GM23338 (cell line): ENCODE measurements around the gene NEK8. TPM values are rescaled to one million over a fixed set of nuclear protein-coding genes. Genes with fewer than 3 reads are reported as not detected.
A peak's percentile ranks its signal among the peaks of the same experiment; 100 is the strongest.

Experiments
- ATAC-seq: fragments of 200-7000 bp; cut with Tn5 transposase; 3 replicates; pipeline ENCODE4 v1.9.1; 2020
- DNase-seq: peaks from one replicate; pipeline ENCODE4 v3.0.0-alpha.2; 2015; ENCODE audit warnings: low spot score
- H2AFZ ChIP-seq: fragments of 200-600 bp; sonication (generic); 2 replicates; pipeline ENCODE4 v1.8.0; 2016; ENCODE audit warnings: antibody characterized with exemption, mild to moderate bottlenecking, moderate library complexity
- H3F3A ChIP-seq: fragments of 200-600 bp; sonication (generic); replicated peaks from 2 replicates; pipeline ENCODE4 v1.8.0; 2017; ENCODE audit warnings: antibody characterized with exemption, mixed run types, low read depth
- H3K27ac ChIP-seq: fragments of 200-600 bp; sonication (generic); 2 replicates; pipeline ENCODE4 v1.6.1; 2016; ENCODE audit warnings: low read depth
- H3K27me3 ChIP-seq: fragments of 200-600 bp; sonication (generic); 2 replicates; pipeline ENCODE4 v1.8.0; 2016; ENCODE audit warnings: mild to moderate bottlenecking, mixed run types, moderate library complexity; ENCODE audit not compliant: insufficient read depth
- H3K36me3 ChIP-seq: fragments of 200-600 bp; sonication (generic); 2 replicates; pipeline ENCODE4 v1.8.0; 2016; ENCODE audit warnings: mild to moderate bottlenecking; ENCODE audit not compliant: insufficient read depth
- H3K4me1 ChIP-seq: fragments of 200-600 bp; sonication (generic); 2 replicates; pipeline ENCODE4 v1.8.0; 2016; ENCODE audit warnings: mild to moderate bottlenecking, moderate library complexity; ENCODE audit not compliant: insufficient read depth
- H3K4me2 ChIP-seq: fragments of 200-600 bp; sonication (generic); 2 replicates; pipeline ENCODE4 v1.7.1; 2017; ENCODE audit warnings: mixed run types
- H3K4me3 ChIP-seq: fragments of 200-600 bp; sonication (generic); 2 replicates; pipeline ENCODE4 v1.6.1; 2016; ENCODE audit warnings: mixed run types
- H3K79me2 ChIP-seq: fragments of 200-600 bp; sonication (generic); replicated peaks from 2 replicates; pipeline ENCODE4 v1.8.0; 2017; ENCODE audit warnings: mild to moderate bottlenecking; ENCODE audit not compliant: insufficient read depth
- H3K9me2 ChIP-seq: fragments of 200-600 bp; sonication (generic); 2 replicates; pipeline ENCODE4 v1.8.0; 2017; ENCODE audit not compliant: insufficient read depth
- H4K20me1 ChIP-seq: fragments of 200-600 bp; sonication (generic); replicated peaks from 2 replicates; pipeline ENCODE4 v1.8.0; 2017; ENCODE audit warnings: mild to moderate bottlenecking; ENCODE audit not compliant: insufficient read depth
- H3K27ac Mint-ChIP-seq: 2 replicates; pipeline ENCODE4 v1.8.0; 2020; ENCODE audit warnings: inconsistent platforms, mild to moderate bottlenecking, moderate library complexity, mixed read lengths
- H3K27me3 Mint-ChIP-seq: 3 replicates; pipeline ENCODE4 v1.8.0; 2022; ENCODE audit warnings: low read depth, mild to moderate bottlenecking, moderate library complexity, mixed read lengths, inconsistent platforms; ENCODE audit not compliant: insufficient read depth, poor library complexity
- H3K36me3 Mint-ChIP-seq: 3 replicates; pipeline ENCODE4 v1.8.0; 2021; ENCODE audit warnings: low read depth, mild to moderate bottlenecking, inconsistent platforms, moderate library complexity, mixed read lengths
- H3K4me1 Mint-ChIP-seq: 3 replicates; pipeline ENCODE4 v1.8.0; 2020; ENCODE audit warnings: mild to moderate bottlenecking, inconsistent platforms, mixed read lengths
- H3K4me3 Mint-ChIP-seq: 3 replicates; pipeline ENCODE4 v1.8.0; 2021; ENCODE audit warnings: moderate library complexity, mild to moderate bottlenecking, inconsistent platforms, mixed read lengths
- H3K9me3 Mint-ChIP-seq: 3 replicates; pipeline ENCODE4 v1.8.0; 2020; ENCODE audit warnings: moderate library complexity, mild to moderate bottlenecking, inconsistent platforms, mixed read lengths
- CREB1 ChIP-seq: fragments of 250-450 bp; sonication (Bioruptor Pico); IDR thresholded peaks from 2 replicates; pipeline ENCODE4 v1.5.0; 2020; ENCODE audit warnings: low read depth, mild to moderate bottlenecking, moderate library complexity
- EZH2 ChIP-seq: fragments of 200-600 bp; sonication (generic); IDR thresholded peaks from one replicate; pipeline ENCODE4 v1.8.0; 2017; ENCODE audit warnings: antibody characterized with exemption, mild to moderate bottlenecking, low read depth; ENCODE audit not compliant: unreplicated experiment
- EZH2phosphoT487 ChIP-seq: fragments of 200-600 bp; sonication (generic); IDR thresholded peaks from one replicate; pipeline ENCODE4 v1.8.1; 2018; ENCODE audit warnings: antibody characterized with exemption; ENCODE audit not compliant: unreplicated experiment
- JUNB ChIP-seq: IDR thresholded peaks from one replicate; pipeline ENCODE4 v1.6.1; 2016; ENCODE audit warnings: antibody characterized with exemption; ENCODE audit not compliant: unreplicated experiment
- NANOG ChIP-seq: IDR thresholded peaks from 2 replicates; pipeline ENCODE4 v1.6.1; 2016; ENCODE audit warnings: antibody characterized with exemption, borderline replicate concordance
- POLR2AphosphoS5 ChIP-seq: IDR thresholded peaks from 2 replicates; pipeline ENCODE4 v1.6.1; 2016; ENCODE audit warnings: antibody characterized with exemption, low read depth
- STAT1 ChIP-seq: IDR thresholded peaks from one replicate; pipeline ENCODE4 v1.6.1; 2016; ENCODE audit warnings: antibody characterized with exemption; ENCODE audit not compliant: unreplicated experiment
- ZNF114 ChIP-seq: fragments of 250-450 bp; sonication (Bioruptor Pico); IDR thresholded peaks from 2 replicates; pipeline ENCODE4 v1.5.0; 2020; ENCODE audit warnings: mild to moderate bottlenecking, moderate library complexity
- ZNF331 ChIP-seq: fragments of 250-450 bp; sonication (Bioruptor Pico); IDR thresholded peaks from 2 replicates; pipeline ENCODE4 v1.5.0; 2020; ENCODE audit warnings: low read depth, mild to moderate bottlenecking, moderate library complexity
- polyA plus RNA-seq: library from polyadenylated mRNA; unstranded; fragments of >200 nt; fragmentation: Nextera tagmentation; extraction: Ambion mirVana; gene quantifications from 2 replicates; pipeline ENCODE4 v1.2.1, GENCODE V29; 2016
- total RNA-seq: library from RNA; depleted of rRNA; stranded (reverse); fragments of >200 nt; shearing (Covaris generic); gene quantifications from 2 replicates; pipeline ENCODE4 v1.2.3, GENCODE V29; 2014
- TF ChIP-seq, protein P1 (sequence below): fragments of 250-450 bp; sonication (Bioruptor Pico); IDR thresholded peaks from 2 replicates; pipeline ENCODE4 v1.5.0; 2020; ENCODE audit warnings: mild to moderate bottlenecking, moderate library complexity
- TF ChIP-seq, protein P2 (sequence below): IDR thresholded peaks from 2 replicates; pipeline ENCODE4 v1.6.1; 2016; ENCODE audit warnings: antibody characterized with exemption
- TF ChIP-seq, protein P3 (sequence below), 2 experiments: fragments of 200-600 bp in 1 of 2; sonication (generic) in 1 of 2; conservative IDR thresholded peaks; 2 replicates each; pipeline versions ENCODE4 v1.5.1 to v1.6.1; 2016 to 2017; ENCODE audit warnings: antibody characterized with exemption in 2 of 2, low read depth in 2 of 2, mild to moderate bottlenecking in 2 of 2, moderate library complexity in 1 of 2
- TF ChIP-seq, protein P4 (sequence below): IDR thresholded peaks from one replicate; pipeline ENCODE4 v1.6.1; 2018; ENCODE audit warnings: antibody characterized with exemption; ENCODE audit not compliant: unreplicated experiment

NEK8 gene
- total and polyA plus RNA-seq, 2 experiments from 2014 or later, result 10.0 to 14.9 TPM

DNA sequence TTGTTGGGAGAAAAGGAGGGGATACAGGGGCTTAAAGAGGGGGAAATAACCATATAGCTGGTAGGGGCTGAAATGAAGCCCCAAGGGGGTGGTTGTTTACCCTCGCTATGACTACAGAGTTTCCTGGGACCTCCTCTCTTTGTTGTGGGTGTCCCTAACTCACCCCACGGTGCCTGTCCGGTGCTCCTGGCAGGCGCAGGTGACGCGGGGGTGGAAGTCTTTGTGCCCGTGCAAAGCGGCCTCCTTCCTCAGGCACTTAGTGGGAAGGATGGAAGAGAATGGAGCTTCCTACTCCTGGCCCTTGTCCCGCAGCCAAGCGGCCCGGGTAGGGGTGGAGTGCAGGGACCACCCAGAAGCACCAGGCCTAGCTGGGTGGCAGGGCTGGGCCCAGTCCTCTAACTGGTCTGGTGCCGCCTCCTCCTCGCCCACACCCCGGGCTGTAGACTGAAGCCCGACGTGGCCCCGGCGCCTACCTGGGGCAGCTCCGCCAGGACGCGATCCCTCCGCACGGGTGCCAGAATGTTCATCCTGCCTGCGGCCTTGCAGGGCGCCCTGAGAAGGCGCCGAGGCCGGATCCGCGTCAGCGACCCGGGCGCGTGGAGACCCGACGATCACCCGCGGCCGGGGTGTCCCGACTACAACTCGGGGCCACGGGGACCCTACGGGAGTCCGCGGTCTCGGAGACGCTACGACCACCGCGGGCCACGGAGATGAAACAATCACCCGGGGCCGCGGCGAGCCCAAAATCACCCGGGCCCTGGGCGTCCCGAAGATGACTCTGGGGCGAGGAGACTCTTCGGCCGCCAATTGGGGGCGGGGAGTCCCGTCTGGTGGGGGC, 11.6 kb upstream of the NEK8 start:
- H3K27me3 Mint-ChIP-seq, result peaks cover 32% of the 10 kb centered on the region
- peaks cover 49% of the 10 kb centered on the region for H3K4me1 Mint-ChIP-seq
- Histone ChIP-seq H3K4me1 (peaks cover 31% of the 10 kb centered on the region), H3K9me2 (no peaks in the 10 kb centered on the region), H3K27ac (peak overlapping the region; percentile 81), H3K27me3 (no peaks in the 10 kb centered on the region), H3K79me2 (peaks cover 42% of the 10 kb centered on the region), H3F3A (peaks cover 50% of the 10 kb centered on the region), H3K4me2 (peak overlapping the region; percentile 84), H3K36me3 (peaks cover 29% of the 10 kb centered on the region), H4K20me1 (peaks cover 18% of the 10 kb centered on the region), H3K4me3 (peak overlapping the region; percentile 98), H2AFZ (no peak overlapping the region)
- H3K27ac Mint-ChIP-seq, result peak overlapping the region; percentile 92
- TF ChIP-seq CREB1 (CRISPR knock-in tag), result no peak
- TF ChIP-seq, protein P1, sequence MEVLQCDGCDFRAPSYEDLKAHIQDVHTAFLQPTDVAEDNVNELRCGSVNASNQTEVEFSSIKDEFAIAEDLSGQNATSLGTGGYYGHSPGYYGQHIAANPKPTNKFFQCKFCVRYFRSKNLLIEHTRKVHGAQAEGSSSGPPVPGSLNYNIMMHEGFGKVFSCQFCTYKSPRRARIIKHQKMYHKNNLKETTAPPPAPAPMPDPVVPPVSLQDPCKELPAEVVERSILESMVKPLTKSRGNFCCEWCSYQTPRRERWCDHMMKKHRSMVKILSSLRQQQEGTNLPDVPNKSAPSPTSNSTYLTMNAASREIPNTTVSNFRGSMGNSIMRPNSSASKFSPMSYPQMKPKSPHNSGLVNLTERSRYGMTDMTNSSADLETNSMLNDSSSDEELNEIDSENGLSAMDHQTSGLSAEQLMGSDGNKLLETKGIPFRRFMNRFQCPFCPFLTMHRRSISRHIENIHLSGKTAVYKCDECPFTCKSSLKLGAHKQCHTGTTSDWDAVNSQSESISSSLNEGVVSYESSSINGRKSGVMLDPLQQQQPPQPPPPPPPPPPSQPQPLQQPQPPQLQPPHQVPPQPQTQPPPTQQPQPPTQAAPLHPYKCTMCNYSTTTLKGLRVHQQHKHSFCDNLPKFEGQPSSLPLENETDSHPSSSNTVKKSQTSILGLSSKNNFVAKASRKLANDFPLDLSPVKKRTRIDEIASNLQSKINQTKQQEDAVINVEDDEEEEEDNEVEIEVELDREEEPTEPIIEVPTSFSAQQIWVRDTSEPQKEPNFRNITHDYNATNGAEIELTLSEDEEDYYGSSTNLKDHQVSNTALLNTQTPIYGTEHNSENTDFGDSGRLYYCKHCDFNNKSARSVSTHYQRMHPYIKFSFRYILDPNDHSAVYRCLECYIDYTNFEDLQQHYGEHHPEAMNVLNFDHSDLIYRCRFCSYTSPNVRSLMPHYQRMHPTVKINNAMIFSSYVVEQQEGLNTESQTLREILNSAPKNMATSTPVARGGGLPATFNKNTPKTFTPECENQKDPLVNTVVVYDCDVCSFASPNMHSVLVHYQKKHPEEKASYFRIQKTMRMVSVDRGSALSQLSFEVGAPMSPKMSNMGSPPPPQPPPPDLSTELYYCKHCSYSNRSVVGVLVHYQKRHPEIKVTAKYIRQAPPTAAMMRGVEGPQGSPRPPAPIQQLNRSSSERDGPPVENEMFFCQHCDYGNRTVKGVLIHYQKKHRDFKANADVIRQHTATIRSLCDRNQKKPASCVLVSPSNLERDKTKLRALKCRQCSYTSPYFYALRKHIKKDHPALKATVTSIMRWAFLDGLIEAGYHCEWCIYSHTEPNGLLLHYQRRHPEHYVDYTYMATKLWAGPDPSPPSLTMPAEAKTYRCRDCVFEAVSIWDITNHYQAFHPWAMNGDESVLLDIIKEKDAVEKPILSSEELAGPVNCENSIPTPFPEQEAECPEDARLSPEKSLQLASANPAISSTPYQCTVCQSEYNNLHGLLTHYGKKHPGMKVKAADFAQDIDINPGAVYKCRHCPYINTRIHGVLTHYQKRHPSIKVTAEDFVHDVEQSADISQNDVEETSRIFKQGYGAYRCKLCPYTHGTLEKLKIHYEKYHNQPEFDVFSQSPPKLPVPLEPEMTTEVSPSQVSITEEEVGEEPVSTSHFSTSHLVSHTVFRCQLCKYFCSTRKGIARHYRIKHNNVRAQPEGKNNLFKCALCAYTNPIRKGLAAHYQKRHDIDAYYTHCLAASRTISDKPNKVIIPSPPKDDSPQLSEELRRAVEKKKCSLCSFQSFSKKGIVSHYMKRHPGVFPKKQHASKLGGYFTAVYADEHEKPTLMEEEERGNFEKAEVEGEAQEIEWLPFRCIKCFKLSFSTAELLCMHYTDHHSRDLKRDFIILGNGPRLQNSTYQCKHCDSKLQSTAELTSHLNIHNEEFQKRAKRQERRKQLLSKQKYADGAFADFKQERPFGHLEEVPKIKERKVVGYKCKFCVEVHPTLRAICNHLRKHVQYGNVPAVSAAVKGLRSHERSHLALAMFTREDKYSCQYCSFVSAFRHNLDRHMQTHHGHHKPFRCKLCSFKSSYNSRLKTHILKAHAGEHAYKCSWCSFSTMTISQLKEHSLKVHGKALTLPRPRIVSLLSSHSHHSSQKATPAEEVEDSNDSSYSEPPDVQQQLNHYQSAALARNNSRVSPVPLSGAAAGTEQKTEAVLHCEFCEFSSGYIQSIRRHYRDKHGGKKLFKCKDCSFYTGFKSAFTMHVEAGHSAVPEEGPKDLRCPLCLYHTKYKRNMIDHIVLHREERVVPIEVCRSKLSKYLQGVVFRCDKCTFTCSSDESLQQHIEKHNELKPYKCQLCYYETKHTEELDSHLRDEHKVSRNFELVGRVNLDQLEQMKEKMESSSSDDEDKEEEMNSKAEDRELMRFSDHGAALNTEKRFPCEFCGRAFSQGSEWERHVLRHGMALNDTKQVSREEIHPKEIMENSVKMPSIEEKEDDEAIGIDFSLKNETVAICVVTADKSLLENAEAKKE, result no peak
- no peak for TF ChIP-seq POLR2AphosphoS5
- no peak for TF ChIP-seq ZNF331 (CRISPR knock-in tag)
- TF ChIP-seq, protein P2, sequence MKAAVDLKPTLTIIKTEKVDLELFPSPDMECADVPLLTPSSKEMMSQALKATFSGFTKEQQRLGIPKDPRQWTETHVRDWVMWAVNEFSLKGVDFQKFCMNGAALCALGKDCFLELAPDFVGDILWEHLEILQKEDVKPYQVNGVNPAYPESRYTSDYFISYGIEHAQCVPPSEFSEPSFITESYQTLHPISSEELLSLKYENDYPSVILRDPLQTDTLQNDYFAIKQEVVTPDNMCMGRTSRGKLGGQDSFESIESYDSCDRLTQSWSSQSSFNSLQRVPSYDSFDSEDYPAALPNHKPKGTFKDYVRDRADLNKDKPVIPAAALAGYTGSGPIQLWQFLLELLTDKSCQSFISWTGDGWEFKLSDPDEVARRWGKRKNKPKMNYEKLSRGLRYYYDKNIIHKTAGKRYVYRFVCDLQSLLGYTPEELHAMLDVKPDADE, result no peak
- TF ChIP-seq NANOG, result no peak
- TF ChIP-seq, protein P3, sequence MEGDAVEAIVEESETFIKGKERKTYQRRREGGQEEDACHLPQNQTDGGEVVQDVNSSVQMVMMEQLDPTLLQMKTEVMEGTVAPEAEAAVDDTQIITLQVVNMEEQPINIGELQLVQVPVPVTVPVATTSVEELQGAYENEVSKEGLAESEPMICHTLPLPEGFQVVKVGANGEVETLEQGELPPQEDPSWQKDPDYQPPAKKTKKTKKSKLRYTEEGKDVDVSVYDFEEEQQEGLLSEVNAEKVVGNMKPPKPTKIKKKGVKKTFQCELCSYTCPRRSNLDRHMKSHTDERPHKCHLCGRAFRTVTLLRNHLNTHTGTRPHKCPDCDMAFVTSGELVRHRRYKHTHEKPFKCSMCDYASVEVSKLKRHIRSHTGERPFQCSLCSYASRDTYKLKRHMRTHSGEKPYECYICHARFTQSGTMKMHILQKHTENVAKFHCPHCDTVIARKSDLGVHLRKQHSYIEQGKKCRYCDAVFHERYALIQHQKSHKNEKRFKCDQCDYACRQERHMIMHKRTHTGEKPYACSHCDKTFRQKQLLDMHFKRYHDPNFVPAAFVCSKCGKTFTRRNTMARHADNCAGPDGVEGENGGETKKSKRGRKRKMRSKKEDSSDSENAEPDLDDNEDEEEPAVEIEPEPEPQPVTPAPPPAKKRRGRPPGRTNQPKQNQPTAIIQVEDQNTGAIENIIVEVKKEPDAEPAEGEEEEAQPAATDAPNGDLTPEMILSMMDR (conservative IDR thresholded peaks at IDR 0.05; ENCODE audit: low read depth in 2 of 2), result no peak
- no peak for TF ChIP-seq ZNF114 (CRISPR knock-in tag)
- TF ChIP-seq STAT1, result no peak
- no peak for TF ChIP-seq EZH2
- no peak for TF ChIP-seq JUNB
- TF ChIP-seq EZH2phosphoT487, result no peak
- TF ChIP-seq, protein P4, sequence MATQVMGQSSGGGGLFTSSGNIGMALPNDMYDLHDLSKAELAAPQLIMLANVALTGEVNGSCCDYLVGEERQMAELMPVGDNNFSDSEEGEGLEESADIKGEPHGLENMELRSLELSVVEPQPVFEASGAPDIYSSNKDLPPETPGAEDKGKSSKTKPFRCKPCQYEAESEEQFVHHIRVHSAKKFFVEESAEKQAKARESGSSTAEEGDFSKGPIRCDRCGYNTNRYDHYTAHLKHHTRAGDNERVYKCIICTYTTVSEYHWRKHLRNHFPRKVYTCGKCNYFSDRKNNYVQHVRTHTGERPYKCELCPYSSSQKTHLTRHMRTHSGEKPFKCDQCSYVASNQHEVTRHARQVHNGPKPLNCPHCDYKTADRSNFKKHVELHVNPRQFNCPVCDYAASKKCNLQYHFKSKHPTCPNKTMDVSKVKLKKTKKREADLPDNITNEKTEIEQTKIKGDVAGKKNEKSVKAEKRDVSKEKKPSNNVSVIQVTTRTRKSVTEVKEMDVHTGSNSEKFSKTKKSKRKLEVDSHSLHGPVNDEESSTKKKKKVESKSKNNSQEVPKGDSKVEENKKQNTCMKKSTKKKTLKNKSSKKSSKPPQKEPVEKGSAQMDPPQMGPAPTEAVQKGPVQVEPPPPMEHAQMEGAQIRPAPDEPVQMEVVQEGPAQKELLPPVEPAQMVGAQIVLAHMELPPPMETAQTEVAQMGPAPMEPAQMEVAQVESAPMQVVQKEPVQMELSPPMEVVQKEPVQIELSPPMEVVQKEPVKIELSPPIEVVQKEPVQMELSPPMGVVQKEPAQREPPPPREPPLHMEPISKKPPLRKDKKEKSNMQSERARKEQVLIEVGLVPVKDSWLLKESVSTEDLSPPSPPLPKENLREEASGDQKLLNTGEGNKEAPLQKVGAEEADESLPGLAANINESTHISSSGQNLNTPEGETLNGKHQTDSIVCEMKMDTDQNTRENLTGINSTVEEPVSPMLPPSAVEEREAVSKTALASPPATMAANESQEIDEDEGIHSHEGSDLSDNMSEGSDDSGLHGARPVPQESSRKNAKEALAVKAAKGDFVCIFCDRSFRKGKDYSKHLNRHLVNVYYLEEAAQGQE, result no peak
- H3K4me3 Mint-ChIP-seq, result peak overlapping the region; percentile 100
- ATAC-seq, result peak; percentile 14
- peaks cover 62% of the 10 kb centered on the region for H3K36me3 Mint-ChIP-seq
- peaks cover 5% of the 10 kb centered on the region for H3K9me3 Mint-ChIP-seq
- peak; percentile 66 for DNase-seq
